Ishikawa (cell line): ENCODE data around the gene RASSF4.
A peak's percentile ranks its signal among the peaks of the same experiment; 100 is the strongest.

Experiments
- EP300 ChIP-seq: IDR thresholded peaks from 2 replicates; pipeline ENCODE4 v1.6.1; 2012; ENCODE audit warnings: borderline replicate concordance
- FOXM1 ChIP-seq: IDR thresholded peaks from 2 replicates; pipeline ENCODE4 v1.6.1; 2012; ENCODE audit warnings: low read depth, borderline replicate concordance
- RAD21 ChIP-seq: IDR thresholded peaks from 2 replicates; pipeline ENCODE4 v1.6.1; 2012; ENCODE audit warnings: low read depth
- TAF1 ChIP-seq: IDR thresholded peaks from 2 replicates; pipeline ENCODE4 v1.6.1; 2012; ENCODE audit warnings: low read depth, mild to moderate bottlenecking
- USF1 ChIP-seq: IDR thresholded peaks from 2 replicates; pipeline ENCODE4 v1.6.1; 2012
- YY1 ChIP-seq: IDR thresholded peaks from 2 replicates; pipeline ENCODE4 v1.6.1; 2012; ENCODE audit warnings: low read depth

- TF ChIP-seq TAF1 (no peak), EP300 (no peak), RAD21 (peak; percentile 51; the same call in 1 of the 2 replicates), USF1 (no peak), YY1 (no peak), FOXM1 (no peak)
Observed at GRCh38 chr10:44974628-44975430, 15.2 kb downstream of the RASSF4 start.
